GM23338 (cell line): ENCODE measurements around the gene PITPNC1. TPM values are rescaled to one million over a fixed set of nuclear protein-coding genes. Genes with fewer than 3 reads are reported as not detected.

Experiments
- ATAC-seq: fragments of 200-7000 bp; cut with Tn5 transposase; 3 replicates; pipeline ENCODE4 v1.9.1; 2020
- DNase-seq: peaks from one replicate; pipeline ENCODE4 v3.0.0-alpha.2; 2015; ENCODE audit warnings: low spot score
- H2AFZ ChIP-seq: fragments of 200-600 bp; sonication (generic); 2 replicates; pipeline ENCODE4 v1.8.0; 2016; ENCODE audit warnings: antibody characterized with exemption, mild to moderate bottlenecking, moderate library complexity
- H3F3A ChIP-seq: fragments of 200-600 bp; sonication (generic); replicated peaks from 2 replicates; pipeline ENCODE4 v1.8.0; 2017; ENCODE audit warnings: antibody characterized with exemption, mixed run types, low read depth
- H3K27ac ChIP-seq: fragments of 200-600 bp; sonication (generic); 2 replicates; pipeline ENCODE4 v1.6.1; 2016; ENCODE audit warnings: low read depth
- H3K27me3 ChIP-seq: fragments of 200-600 bp; sonication (generic); 2 replicates; pipeline ENCODE4 v1.8.0; 2016; ENCODE audit warnings: mild to moderate bottlenecking, mixed run types, moderate library complexity; ENCODE audit not compliant: insufficient read depth
- H3K36me3 ChIP-seq: fragments of 200-600 bp; sonication (generic); 2 replicates; pipeline ENCODE4 v1.8.0; 2016; ENCODE audit warnings: mild to moderate bottlenecking; ENCODE audit not compliant: insufficient read depth
- H3K4me1 ChIP-seq: fragments of 200-600 bp; sonication (generic); 2 replicates; pipeline ENCODE4 v1.8.0; 2016; ENCODE audit warnings: mild to moderate bottlenecking, moderate library complexity; ENCODE audit not compliant: insufficient read depth
- H3K4me2 ChIP-seq: fragments of 200-600 bp; sonication (generic); 2 replicates; pipeline ENCODE4 v1.7.1; 2017; ENCODE audit warnings: mixed run types
- H3K4me3 ChIP-seq: fragments of 200-600 bp; sonication (generic); 2 replicates; pipeline ENCODE4 v1.6.1; 2016; ENCODE audit warnings: mixed run types
- H3K79me2 ChIP-seq: fragments of 200-600 bp; sonication (generic); replicated peaks from 2 replicates; pipeline ENCODE4 v1.8.0; 2017; ENCODE audit warnings: mild to moderate bottlenecking; ENCODE audit not compliant: insufficient read depth
- H3K9me2 ChIP-seq: fragments of 200-600 bp; sonication (generic); 2 replicates; pipeline ENCODE4 v1.8.0; 2017; ENCODE audit not compliant: insufficient read depth
- H4K20me1 ChIP-seq: fragments of 200-600 bp; sonication (generic); replicated peaks from 2 replicates; pipeline ENCODE4 v1.8.0; 2017; ENCODE audit warnings: mild to moderate bottlenecking; ENCODE audit not compliant: insufficient read depth
- H3K27ac Mint-ChIP-seq: 2 replicates; pipeline ENCODE4 v1.8.0; 2020; ENCODE audit warnings: inconsistent platforms, mild to moderate bottlenecking, moderate library complexity, mixed read lengths
- H3K27me3 Mint-ChIP-seq: 3 replicates; pipeline ENCODE4 v1.8.0; 2022; ENCODE audit warnings: low read depth, mild to moderate bottlenecking, moderate library complexity, mixed read lengths, inconsistent platforms; ENCODE audit not compliant: insufficient read depth, poor library complexity
- H3K36me3 Mint-ChIP-seq: 3 replicates; pipeline ENCODE4 v1.8.0; 2021; ENCODE audit warnings: low read depth, mild to moderate bottlenecking, inconsistent platforms, moderate library complexity, mixed read lengths
- H3K4me1 Mint-ChIP-seq: 3 replicates; pipeline ENCODE4 v1.8.0; 2020; ENCODE audit warnings: mild to moderate bottlenecking, inconsistent platforms, mixed read lengths
- H3K4me3 Mint-ChIP-seq: 3 replicates; pipeline ENCODE4 v1.8.0; 2021; ENCODE audit warnings: moderate library complexity, mild to moderate bottlenecking, inconsistent platforms, mixed read lengths
- H3K9me3 Mint-ChIP-seq: 3 replicates; pipeline ENCODE4 v1.8.0; 2020; ENCODE audit warnings: moderate library complexity, mild to moderate bottlenecking, inconsistent platforms, mixed read lengths
- CREB1 ChIP-seq: fragments of 250-450 bp; sonication (Bioruptor Pico); IDR thresholded peaks from 2 replicates; pipeline ENCODE4 v1.5.0; 2020; ENCODE audit warnings: low read depth, mild to moderate bottlenecking, moderate library complexity
- CTCF ChIP-seq, 2 experiments: fragments of 200-600 bp in 1 of 2; sonication (generic) in 1 of 2; conservative IDR thresholded peaks; 2 replicates each; pipeline versions ENCODE4 v1.5.1 to v1.6.1; 2016 to 2017; ENCODE audit warnings: antibody characterized with exemption in 2 of 2, low read depth in 2 of 2, mild to moderate bottlenecking in 2 of 2, moderate library complexity in 1 of 2
- ETS1 ChIP-seq: IDR thresholded peaks from 2 replicates; pipeline ENCODE4 v1.6.1; 2016; ENCODE audit warnings: antibody characterized with exemption
- EZH2 ChIP-seq: fragments of 200-600 bp; sonication (generic); IDR thresholded peaks from one replicate; pipeline ENCODE4 v1.8.0; 2017; ENCODE audit warnings: antibody characterized with exemption, mild to moderate bottlenecking, low read depth; ENCODE audit not compliant: unreplicated experiment
- EZH2phosphoT487 ChIP-seq: fragments of 200-600 bp; sonication (generic); IDR thresholded peaks from one replicate; pipeline ENCODE4 v1.8.1; 2018; ENCODE audit warnings: antibody characterized with exemption; ENCODE audit not compliant: unreplicated experiment
- JUNB ChIP-seq: IDR thresholded peaks from one replicate; pipeline ENCODE4 v1.6.1; 2016; ENCODE audit warnings: antibody characterized with exemption; ENCODE audit not compliant: unreplicated experiment
- NANOG ChIP-seq: IDR thresholded peaks from 2 replicates; pipeline ENCODE4 v1.6.1; 2016; ENCODE audit warnings: antibody characterized with exemption, borderline replicate concordance
- POLR2AphosphoS5 ChIP-seq: IDR thresholded peaks from 2 replicates; pipeline ENCODE4 v1.6.1; 2016; ENCODE audit warnings: antibody characterized with exemption, low read depth
- REST ChIP-seq: IDR thresholded peaks from one replicate; pipeline ENCODE4 v1.6.1; 2018; ENCODE audit warnings: antibody characterized with exemption; ENCODE audit not compliant: unreplicated experiment
- STAT1 ChIP-seq: IDR thresholded peaks from one replicate; pipeline ENCODE4 v1.6.1; 2016; ENCODE audit warnings: antibody characterized with exemption; ENCODE audit not compliant: unreplicated experiment
- ZNF114 ChIP-seq: fragments of 250-450 bp; sonication (Bioruptor Pico); IDR thresholded peaks from 2 replicates; pipeline ENCODE4 v1.5.0; 2020; ENCODE audit warnings: mild to moderate bottlenecking, moderate library complexity
- ZNF331 ChIP-seq: fragments of 250-450 bp; sonication (Bioruptor Pico); IDR thresholded peaks from 2 replicates; pipeline ENCODE4 v1.5.0; 2020; ENCODE audit warnings: low read depth, mild to moderate bottlenecking, moderate library complexity
- ZNF462 ChIP-seq: fragments of 250-450 bp; sonication (Bioruptor Pico); IDR thresholded peaks from 2 replicates; pipeline ENCODE4 v1.5.0; 2020; ENCODE audit warnings: mild to moderate bottlenecking, moderate library complexity
- polyA plus RNA-seq: library from polyadenylated mRNA; unstranded; fragments of >200 nt; fragmentation: Nextera tagmentation; extraction: Ambion mirVana; gene quantifications from 2 replicates; pipeline ENCODE4 v1.2.1, GENCODE V29; 2016
- total RNA-seq: library from RNA; depleted of rRNA; stranded (reverse); fragments of >200 nt; shearing (Covaris generic); gene quantifications from 2 replicates; pipeline ENCODE4 v1.2.3, GENCODE V29; 2014

PITPNC1 gene
- total and polyA plus RNA-seq, 2 experiments from 2014 or later: 23.0 to 32.6 TPM

GRCh38 chr17:67648032-67648905, 271.2 kb downstream of the PITPNC1 start:
- Histone ChIP-seq H3K9me2 (no peaks in the 10 kb centered on the region), H3K27ac (0 out of 2 replicates have a peak overlapping the region, but pooled peaks have one; percentile 55), H3K36me3 (no peaks in the 10 kb centered on the region), H2AFZ (no peak overlapping the region), H4K20me1 (no peaks in the 10 kb centered on the region), H3K79me2 (no peaks in the 10 kb centered on the region), H3K27me3 (no peaks in the 10 kb centered on the region), H3K4me2 (no peak overlapping the region), H3K4me1 (peaks cover 19% of the 10 kb centered on the region), H3F3A (no peaks in the 10 kb centered on the region), H3K4me3 (no peak overlapping the region)
- Mint-ChIP-seq H3K27ac (no peak overlapping the region), H3K4me1 (peaks cover 12% of the 10 kb centered on the region), H3K27me3 (peaks cover 5% of the 10 kb centered on the region), H3K36me3 (peaks cover 8% of the 10 kb centered on the region; the same call in 2 of the 3 replicates), H3K9me3 (no peaks in the 10 kb centered on the region), H3K4me3 (no peak overlapping the region)
- DNase-seq (no peak), ATAC-seq (no peak)
- TF ChIP-seq EZH2: no peak
- TF ChIP-seq JUNB: no peak
- no peak for TF ChIP-seq POLR2AphosphoS5
- no peak for TF ChIP-seq ZNF462 (CRISPR knock-in tag)
- TF ChIP-seq EZH2phosphoT487: no peak
- TF ChIP-seq STAT1: no peak
- no peak for TF ChIP-seq REST
- no peak for TF ChIP-seq ZNF331 (CRISPR knock-in tag)
- no peak for TF ChIP-seq ETS1
- TF ChIP-seq NANOG: no peak
- no peak for TF ChIP-seq CTCF (conservative IDR thresholded peaks at IDR 0.05; ENCODE audit: low read depth in 2 of 2)
- TF ChIP-seq ZNF114 (CRISPR knock-in tag): no peak
- TF ChIP-seq CREB1 (CRISPR knock-in tag): no peak
